GM10266 (cell line): ENCODE results near the gene JPH3.

ENCODE experiments used
- DNase-seq: peaks from one replicate; pipeline ENCODE4 v3.0.0; 2012; ENCODE audit errors: extremely low spot score
- CTCF ChIP-seq: IDR thresholded peaks from 2 replicates; pipeline ENCODE4 v1.5.1; 2012; ENCODE audit warnings: mild to moderate bottlenecking, low read depth; ENCODE audit not compliant: control insufficient read depth, insufficient read depth; ENCODE audit errors: missing control alignments

The JPH3 gene

GRCh38 chr16:87731607-87732006, 129.3 kb downstream of the JPH3 start:
- DNase-seq, result no peak
- no peak for TF ChIP-seq CTCF

GRCh38 chr16:87733190-87733589, 130.9 kb downstream of the JPH3 start:
- no peak for TF ChIP-seq CTCF

GRCh38 chr16:87734644-87735043, 132.3 kb downstream of the JPH3 start:
- no peak for DNase-seq
- no peak for TF ChIP-seq CTCF

More at GRCh38 chr16:87733190-87733589, 130.9 kb downstream of the JPH3 start:
- DNase-seq, result no peak

GRCh38 chr16:87735270-87736007, 133.1 kb downstream of the JPH3 start:
- no peak for DNase-seq
- TF ChIP-seq CTCF, result peak; percentile 10

GRCh38 chr16:87736008-87736382, 133.7 kb downstream of the JPH3 start:
- DNase-seq, result no peak
- no peak for TF ChIP-seq CTCF

GRCh38 chr16:87739801-87740200, 137.5 kb downstream of the JPH3 start:
- no peak for TF ChIP-seq CTCF
- DNase-seq, result no peak

- DNase-seq, result no peak
- no peak for TF ChIP-seq CTCF
These were observed 138.1 kb downstream of the JPH3 start for GRCh38 chr16:87740441-87740840.
